PC-3 (cell line): Measurements from ENCODE around the gene C1QTNF9. TPM values are rescaled to one million over a fixed set of nuclear protein-coding genes. Genes with fewer than 3 reads are reported as not detected.
"Not testable (repeated sequence)": the region's sequence is repeated elsewhere in the genome, so short reads cannot be mapped to it uniquely, and the experiment has no call there.

Experiments
- ATAC-seq: fragments of 200-7000 bp; cut with Tn5 transposase; 2 replicates; pipeline ENCODE4 v1.9.1; 2020; ENCODE audit warnings: mild to moderate bottlenecking, moderate library complexity
- BruUV-seq: library from RNA; stranded (reverse); fragments of 400-500 nt; replicated peaks from 2 replicates; lab custom pipeline; 2021; lab: Mats Ljungman, UMichigan
- CTCF ChIA-PET: fragments of 300-600 bp; sonication (Branson Sonifier 250); formaldehyde crosslinking; loops from one replicate; lab custom pipeline; 2022; ENCODE audit warnings: antibody characterized with exemption; lab: Charles Lee
- POLR2A ChIA-PET: fragments of 300-600 bp; sonication (Branson Sonifier 250); formaldehyde crosslinking; loops from one replicate; lab custom pipeline; 2022; ENCODE audit warnings: antibody characterized with exemption; ENCODE audit not compliant: unreplicated experiment; lab: Charles Lee
- DNase-seq: peaks from one replicate; pipeline ENCODE4 v3.0.0-alpha.2; 2015
- H2AFZ ChIP-seq: fragments of 300-600 bp; sonication (generic); 2 replicates; pipeline ENCODE4 v1.6.0; 2016; ENCODE audit warnings: antibody characterized with exemption, low read length
- H3F3A ChIP-seq: fragments of 300-600 bp; sonication (generic); one replicate; pipeline ENCODE4 v1.6.0; 2017; ENCODE audit warnings: antibody characterized with exemption, low read length, control low read depth, mild to moderate bottlenecking; ENCODE audit not compliant: unreplicated experiment
- H3K27ac ChIP-seq: fragments of 300-600 bp; sonication (generic); 2 replicates; pipeline ENCODE4 v1.5.1; 2016; ENCODE audit warnings: mild to moderate bottlenecking, low read length
- H3K27me3 ChIP-seq: fragments of 300-600 bp; sonication (generic); 2 replicates; pipeline ENCODE4 v1.6.1; 2016; ENCODE audit warnings: low read length, mixed read lengths
- H3K36me3 ChIP-seq: fragments of 300-600 bp; sonication (generic); 2 replicates; pipeline ENCODE4 v1.6.1; 2016; ENCODE audit warnings: low read depth, mixed run types, low read length, mixed read lengths
- H3K4me1 ChIP-seq: fragments of 300-600 bp; sonication (generic); 2 replicates; pipeline ENCODE4 v1.5.1; 2016; ENCODE audit warnings: low read length; ENCODE audit not compliant: insufficient read depth
- H3K4me2 ChIP-seq: fragments of 300-600 bp; sonication (generic); 2 replicates; pipeline ENCODE4 v1.6.0; 2016; ENCODE audit warnings: low read length
- H3K4me3 ChIP-seq: fragments of 300-600 bp; sonication (generic); 2 replicates; pipeline ENCODE4 v1.5.1; 2016; ENCODE audit warnings: mild to moderate bottlenecking, low read length, mixed read lengths
- H3K79me2 ChIP-seq: fragments of 300-600 bp; sonication (generic); 2 replicates; pipeline ENCODE4 v1.6.1; 2017; ENCODE audit warnings: low read length, mixed read lengths
- H3K9ac ChIP-seq: fragments of 300-600 bp; sonication (generic); 2 replicates; pipeline ENCODE4 v1.6.0; 2016; ENCODE audit warnings: mild to moderate bottlenecking, low read length
- H3K9me2 ChIP-seq: fragments of 300-600 bp; sonication (generic); replicated peaks from 2 replicates; pipeline ENCODE4 v1.6.1; 2016; ENCODE audit warnings: mixed run types, low read length, mixed read lengths
- H3K9me3 ChIP-seq: fragments of 300-600 bp; sonication (generic); 2 replicates; pipeline ENCODE4 v1.6.1; 2016; ENCODE audit warnings: low read length, mixed read lengths
- H4K20me1 ChIP-seq: fragments of 300-600 bp; sonication (generic); 2 replicates; pipeline ENCODE4 v1.6.1; 2016; ENCODE audit warnings: low read length, mixed read lengths
- EZH2 ChIP-seq: fragments of 300-600 bp; sonication (generic); IDR thresholded peaks from one replicate; pipeline ENCODE4 v1.6.1; 2017; ENCODE audit warnings: antibody characterized with exemption, mild to moderate bottlenecking, low read length; ENCODE audit not compliant: unreplicated experiment
- EZH2phosphoT487 ChIP-seq: fragments of 300-600 bp; sonication (generic); IDR thresholded peaks from 2 replicates; pipeline ENCODE4 v1.6.1; 2018; ENCODE audit warnings: mild to moderate bottlenecking, antibody characterized with exemption, low read length, borderline replicate concordance
- intact Hi-C: fragments of 100-400 bp; cut with micrococcal nuclease; formaldehyde crosslinking; loops from 2 replicates; pipeline ENCODE4 v1.9.0; 2023
- total RNA-seq: library from RNA; depleted of rRNA; stranded (reverse); fragments of >200 nt; gene quantifications from 2 replicates; pipeline ENCODE4 v1.2.3, GENCODE V29; 2014
- TF ChIP-seq, protein P1 (sequence below): fragments of 300-600 bp; sonication (generic); conservative IDR thresholded peaks from 2 replicates; pipeline ENCODE4 v1.5.1; 2017; ENCODE audit warnings: antibody characterized with exemption, low read depth, mild to moderate bottlenecking, low read length

The C1QTNF9 gene
- total RNA-seq, 1 experiment from 2014 or later = 0.11 TPM

DNA sequence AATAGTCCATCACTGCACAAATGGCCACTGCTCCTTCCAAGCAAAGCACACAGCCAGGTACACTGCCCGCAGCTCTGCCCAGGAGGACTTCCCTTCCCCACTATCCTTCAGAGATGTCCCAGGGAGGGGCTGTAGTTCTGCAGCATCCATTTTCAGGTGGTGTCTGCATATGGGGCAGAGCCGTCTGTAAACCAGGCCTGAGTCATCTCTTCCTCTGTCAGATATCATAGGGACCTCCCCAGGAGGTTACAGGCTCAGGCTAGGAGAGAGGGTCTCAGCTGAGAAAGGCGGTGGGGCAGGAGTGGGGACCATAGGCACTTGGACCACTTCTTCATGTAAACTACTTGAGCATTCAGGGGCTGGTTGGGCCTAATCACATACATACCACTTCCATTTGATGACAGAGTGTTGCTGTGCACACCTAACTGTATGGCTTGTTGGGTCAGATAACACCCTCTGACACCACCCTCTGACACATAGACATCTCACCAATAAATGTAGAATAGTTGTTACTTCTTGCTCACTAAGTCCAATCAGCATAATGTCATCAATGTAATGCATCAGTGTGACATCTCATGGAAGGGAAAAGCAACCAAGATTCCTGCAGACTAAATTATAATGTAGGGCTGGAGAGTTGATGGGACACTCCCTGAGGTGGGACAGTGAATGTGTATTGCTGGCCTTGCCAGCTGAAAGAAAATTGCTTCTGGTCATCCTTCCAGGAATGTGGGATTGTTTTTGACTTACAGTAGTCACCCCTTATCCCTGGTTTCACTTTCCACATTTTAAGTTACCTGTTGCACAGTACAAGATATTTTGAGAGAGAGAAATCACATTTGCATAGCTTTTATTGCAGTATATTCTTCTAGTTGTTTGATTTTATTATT is 40.6 kb downstream of the C1QTNF9 start:
- peaks cover 23% of the 10 kb centered on the region for H3K4me1 ChIP-seq
- ATAC-seq = peak; percentile 23; the same call in 1 of the 2 replicates
- H3K36me3 ChIP-seq, H3F3A ChIP-seq, BruUV-seq, intact Hi-C loops, H3K4me3 ChIP-seq, H2AFZ ChIP-seq, POLR2A ChIA-PET, H3K27me3 ChIP-seq, H3K79me2 ChIP-seq, CTCF ChIA-PET, DNase-seq, H3K9ac ChIP-seq, H3K9me3 ChIP-seq, H3K9me2 ChIP-seq, H4K20me1 ChIP-seq: not testable (repeated sequence)
- peak overlapping the region; percentile 61 for H3K4me2 ChIP-seq
- peak overlapping the region; percentile 87 for H3K27ac ChIP-seq

DNA sequence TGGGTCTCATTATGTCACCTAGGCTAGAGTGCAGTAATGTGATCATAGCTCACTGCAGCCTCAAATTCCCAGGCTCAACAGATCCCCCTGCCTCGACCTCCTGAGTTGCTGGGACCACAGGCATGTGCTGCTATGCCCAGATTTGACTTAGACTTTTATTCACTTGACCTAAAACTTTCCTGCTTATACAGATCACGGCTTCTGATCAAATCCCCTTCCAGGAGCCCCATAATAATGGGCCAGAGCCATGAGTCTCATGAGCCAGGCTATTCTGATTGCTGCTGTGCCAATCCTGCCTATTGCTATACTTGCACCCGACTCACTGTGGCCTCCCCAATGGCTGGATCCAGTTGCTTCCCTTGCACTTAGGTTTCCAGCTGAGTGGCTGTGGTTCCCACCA is 42.0 kb downstream of the C1QTNF9 start:
- intact Hi-C loops = no loop called here
- TF ChIP-seq EZH2phosphoT487 (no peak), EZH2 (no peak)
- TF ChIP-seq, protein P1, sequence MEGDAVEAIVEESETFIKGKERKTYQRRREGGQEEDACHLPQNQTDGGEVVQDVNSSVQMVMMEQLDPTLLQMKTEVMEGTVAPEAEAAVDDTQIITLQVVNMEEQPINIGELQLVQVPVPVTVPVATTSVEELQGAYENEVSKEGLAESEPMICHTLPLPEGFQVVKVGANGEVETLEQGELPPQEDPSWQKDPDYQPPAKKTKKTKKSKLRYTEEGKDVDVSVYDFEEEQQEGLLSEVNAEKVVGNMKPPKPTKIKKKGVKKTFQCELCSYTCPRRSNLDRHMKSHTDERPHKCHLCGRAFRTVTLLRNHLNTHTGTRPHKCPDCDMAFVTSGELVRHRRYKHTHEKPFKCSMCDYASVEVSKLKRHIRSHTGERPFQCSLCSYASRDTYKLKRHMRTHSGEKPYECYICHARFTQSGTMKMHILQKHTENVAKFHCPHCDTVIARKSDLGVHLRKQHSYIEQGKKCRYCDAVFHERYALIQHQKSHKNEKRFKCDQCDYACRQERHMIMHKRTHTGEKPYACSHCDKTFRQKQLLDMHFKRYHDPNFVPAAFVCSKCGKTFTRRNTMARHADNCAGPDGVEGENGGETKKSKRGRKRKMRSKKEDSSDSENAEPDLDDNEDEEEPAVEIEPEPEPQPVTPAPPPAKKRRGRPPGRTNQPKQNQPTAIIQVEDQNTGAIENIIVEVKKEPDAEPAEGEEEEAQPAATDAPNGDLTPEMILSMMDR = no peak
- DNase-seq = no peak
- BruUV-seq = no TSS peak
- no peak overlapping the region for H3K4me2 ChIP-seq
- H3F3A ChIP-seq = no peaks in the 10 kb centered on the region
- no peak overlapping the region for H3K9ac ChIP-seq
- no peaks in the 10 kb centered on the region for H3K9me2 ChIP-seq
- POLR2A ChIA-PET = no interaction called here
- no peak overlapping the region for H3K4me3 ChIP-seq
- H4K20me1 ChIP-seq = no peaks in the 10 kb centered on the region
- no peaks in the 10 kb centered on the region for H3K27me3 ChIP-seq
- H3K9me3 ChIP-seq = no peaks in the 10 kb centered on the region
- ATAC-seq = no peak
- H3K27ac ChIP-seq = no peak overlapping the region
- H3K36me3 ChIP-seq = no peaks in the 10 kb centered on the region
- CTCF ChIA-PET = no interaction called here
- H3K4me1 ChIP-seq = peaks cover 23% of the 10 kb centered on the region
- H3K79me2 ChIP-seq = no peaks in the 10 kb centered on the region
- H2AFZ ChIP-seq = no peak overlapping the region

DNA sequence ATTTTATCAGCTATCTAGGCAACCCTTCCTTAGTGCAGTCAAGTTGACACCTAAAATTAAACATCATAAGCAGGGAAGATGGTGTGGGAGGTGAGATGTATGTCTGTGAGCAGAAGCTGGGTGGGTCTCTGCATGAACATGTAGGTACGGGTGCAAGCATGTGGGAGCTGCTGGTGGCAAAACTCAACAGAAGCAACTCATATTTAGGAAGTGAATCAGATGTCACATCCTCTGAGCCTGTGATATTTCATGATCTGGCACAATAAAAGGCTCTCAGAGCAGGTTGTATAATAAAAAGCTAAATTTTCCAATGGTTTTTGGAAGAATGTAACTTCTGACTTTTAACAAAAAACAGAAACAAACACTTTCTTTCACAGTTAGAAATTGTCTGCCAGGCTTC is 44.4 kb downstream of the C1QTNF9 start:
- ChIA-PET CTCF (no interaction called here), POLR2A (no interaction called here)
- no TSS peak for BruUV-seq
- H3K4me3 ChIP-seq = no peak overlapping the region
- TF ChIP-seq, protein P1 = no peak
- TF ChIP-seq EZH2 = no peak
- TF ChIP-seq EZH2phosphoT487 = no peak
- H3K4me2 ChIP-seq = no peak overlapping the region
- H4K20me1 ChIP-seq = no peaks in the 10 kb centered on the region
- no peaks in the 10 kb centered on the region for H3K9me3 ChIP-seq
- intact Hi-C loops = no loop called here
- H3K4me1 ChIP-seq = peaks cover 14% of the 10 kb centered on the region
- no peaks in the 10 kb centered on the region for H3K36me3 ChIP-seq
- no peak overlapping the region for H3K9ac ChIP-seq
- no peaks in the 10 kb centered on the region for H3K9me2 ChIP-seq
- H3K79me2 ChIP-seq = no peaks in the 10 kb centered on the region
- DNase-seq (no peak), ATAC-seq (no peak)
- H3K27me3 ChIP-seq = no peaks in the 10 kb centered on the region
- H2AFZ ChIP-seq = no peak overlapping the region
- H3K27ac ChIP-seq = no peak overlapping the region
- no peaks in the 10 kb centered on the region for H3F3A ChIP-seq
